IMR-90 (cell line): ENCODE results near the gene ZBTB7B. TPM values are rescaled to one million over a fixed set of nuclear protein-coding genes. Genes with fewer than 3 reads are reported as not detected.

Experiments
- ATAC-seq: fragments of 200-7000 bp; cut with Tn5 transposase; 2 replicates; pipeline ENCODE4 v1.9.1; 2020; ENCODE audit warnings: low read depth, mild to moderate bottlenecking, moderate library complexity
- BruUV-seq: library from RNA; stranded (reverse); fragments of 400-500 nt; replicated peaks from 2 replicates; lab custom pipeline; 2021; lab: Mats Ljungman, UMichigan
- CTCF ChIA-PET: fragments of 300-600 bp; formaldehyde crosslinking; extraction: SDS; loops from one replicate; lab custom pipeline; 2021; ENCODE audit warnings: antibody characterized with exemption; lab: Yijun Ruan, JAX
- POLR2A ChIA-PET: fragments of 300-600 bp; sonication (Branson Sonifier 250); formaldehyde crosslinking; loops from one replicate; lab custom pipeline; 2022; ENCODE audit warnings: antibody characterized with exemption; ENCODE audit not compliant: unreplicated experiment; lab: Charles Lee
- DNase-seq: peaks from one replicate; pipeline ENCODE4 v3.0.0; 2013
- H2AFZ ChIP-seq: replicated peaks from 2 replicates; pipeline ENCODE3; 2013; ENCODE audit warnings: low read length, mild to moderate bottlenecking; ENCODE audit not compliant: poor library complexity
- H2AK5ac ChIP-seq: 2 replicates; pipeline ENCODE4 v1.6.1; 2013; ENCODE audit warnings: low read depth, low read length, inconsistent platforms
- H2AK9ac ChIP-seq: replicated peaks from 2 replicates; pipeline ENCODE3; 2013; ENCODE audit warnings: mild to moderate bottlenecking, low read depth, low read length, moderate library complexity; ENCODE audit not compliant: poor library complexity
- H2BK120ac ChIP-seq: 2 replicates; pipeline ENCODE4 v1.6.1; 2013; ENCODE audit warnings: low read depth, low read length, inconsistent platforms
- H2BK15ac ChIP-seq: 3 replicates; pipeline ENCODE4 v1.6.1; 2013; ENCODE audit warnings: low read depth, low read length, inconsistent platforms
- H2BK20ac ChIP-seq: 2 replicates; pipeline ENCODE4 v1.6.1; 2013; ENCODE audit warnings: low read depth, mild to moderate bottlenecking, inconsistent platforms, low read length, moderate library complexity
- H2BK5ac ChIP-seq: 2 replicates; pipeline ENCODE4 v1.6.1; 2013; ENCODE audit warnings: mild to moderate bottlenecking, low read depth, low read length, inconsistent platforms; ENCODE audit not compliant: poor library complexity, severe bottlenecking
- H3K14ac ChIP-seq: replicated peaks from 2 replicates; pipeline ENCODE4 v1.6.1; 2013; ENCODE audit warnings: low read depth, low read length, inconsistent platforms
- H3K18ac ChIP-seq: 2 replicates; pipeline ENCODE4 v1.6.1; 2013; ENCODE audit warnings: low read depth, low read length, control low read depth
- H3K23ac ChIP-seq: 2 replicates; pipeline ENCODE4 v1.6.1; 2013; ENCODE audit warnings: low read depth, low read length, inconsistent platforms
- H3K27ac ChIP-seq: 2 replicates; pipeline ENCODE4 v1.5.1; 2013; ENCODE audit warnings: mild to moderate bottlenecking, control low read depth, low read length; ENCODE audit not compliant: insufficient read depth
- H3K27me3 ChIP-seq: 2 replicates; pipeline ENCODE4 v1.6.1; 2013; ENCODE audit warnings: low read length; ENCODE audit not compliant: control insufficient read depth, insufficient read depth
- H3K36me3 ChIP-seq: 2 replicates; pipeline ENCODE4 v1.6.1; 2013; ENCODE audit warnings: low read length, mixed read lengths; ENCODE audit not compliant: control insufficient read depth, insufficient read depth
- H3K4ac ChIP-seq: 2 replicates; pipeline ENCODE4 v1.6.1; 2013; ENCODE audit warnings: low read depth, low read length, inconsistent platforms
- H3K4me1 ChIP-seq: 2 replicates; pipeline ENCODE4 v1.6.1; 2013; ENCODE audit warnings: low read length, mixed read lengths; ENCODE audit not compliant: control insufficient read depth, insufficient read depth
- H3K4me2 ChIP-seq: 2 replicates; pipeline ENCODE4 v1.6.1; 2013; ENCODE audit warnings: low read depth, mild to moderate bottlenecking, control low read depth, low read length, moderate library complexity
- H3K4me3 ChIP-seq: 2 replicates; pipeline ENCODE4 v1.5.1; 2013; ENCODE audit warnings: low read depth, mild to moderate bottlenecking, control low read depth, low read length, moderate library complexity; ENCODE audit not compliant: insufficient read depth
- H3K56ac ChIP-seq: 2 replicates; pipeline ENCODE4 v1.6.1; 2013; ENCODE audit warnings: low read length, inconsistent platforms; ENCODE audit not compliant: insufficient read depth; ENCODE audit errors: extremely low read depth
- H3K79me1 ChIP-seq, 2 experiments: 2 replicates each; pipeline ENCODE4 v1.6.1; 2013; ENCODE audit warnings: low read length in 2 of 2, inconsistent platforms in 1 of 2, low read depth in 1 of 2
- H3K9ac ChIP-seq: 2 replicates; pipeline ENCODE4 v1.6.1; 2013; ENCODE audit warnings: low read depth, low read length, control low read depth
- H3K9me1 ChIP-seq: 2 replicates; pipeline ENCODE4 v1.6.1; 2013; ENCODE audit warnings: low read length, inconsistent platforms; ENCODE audit not compliant: insufficient read depth
- H3K9me3 ChIP-seq: 2 replicates; pipeline ENCODE4 v1.6.1; 2013; ENCODE audit warnings: low read length; ENCODE audit not compliant: control insufficient read depth, insufficient read depth
- H4K20me1 ChIP-seq: 2 replicates; pipeline ENCODE4 v1.6.1; 2013; ENCODE audit warnings: low read length, inconsistent platforms; ENCODE audit not compliant: insufficient read depth
- H4K5ac ChIP-seq: 2 replicates; pipeline ENCODE4 v1.6.1; 2013; ENCODE audit warnings: mild to moderate bottlenecking, low read depth, low read length, control low read depth
- H4K8ac ChIP-seq, 2 experiments: 2 replicates each; pipeline ENCODE4 v1.6.1; 2013; ENCODE audit warnings: low read depth in 2 of 2, low read length in 2 of 2, control low read depth in 1 of 2, inconsistent platforms in 1 of 2
- H4K91ac ChIP-seq: 2 replicates; pipeline ENCODE4 v1.6.1; 2013; ENCODE audit warnings: low read depth, low read length, inconsistent platforms; ENCODE audit not compliant: insufficient read depth
- CHD1 ChIP-seq: IDR thresholded peaks from 2 replicates; pipeline ENCODE4 v1.6.1; 2012; ENCODE audit warnings: low read depth, low read length, improper control_type of control experiment
- MAFK ChIP-seq: IDR thresholded peaks from 2 replicates; pipeline ENCODE4 v1.6.1; 2012; ENCODE audit warnings: low read depth, low read length, improper control_type of control experiment
- MXI1 ChIP-seq: IDR thresholded peaks from 2 replicates; pipeline ENCODE4 v1.6.1; 2012; ENCODE audit warnings: low read depth, mild to moderate bottlenecking, low read length, moderate library complexity, borderline replicate concordance
- POLR2A ChIP-seq: IDR thresholded peaks from 2 replicates; pipeline ENCODE4 v1.6.1; 2012; ENCODE audit warnings: mild to moderate bottlenecking, low read depth, low read length
- RFX5 ChIP-seq: IDR thresholded peaks from 2 replicates; pipeline ENCODE4 v1.8.0; 2012; ENCODE audit warnings: low read depth, mild to moderate bottlenecking, low read length, moderate library complexity
- SMC3 ChIP-seq: fragments of 150-350 bp; IDR thresholded peaks from 2 replicates; pipeline ENCODE4 v1.6.1; 2016; ENCODE audit warnings: low read depth, mild to moderate bottlenecking, antibody characterized with exemption, low read length, moderate library complexity
- WGBS, 2 experiments: methylation state at CpG; one replicate each; pipeline versions ENCODE4 v1.1.5 to v1.1.7; 2013; ENCODE audit warnings: missing lambda C conversion rate in 2 of 2; ENCODE audit not compliant: insufficient read length in 1 of 2; ENCODE audit errors: extremely low coverage in 2 of 2; 5-methylcytosine and 5-hydroxymethylcytosine counted together
- dilution Hi-C: fragments of 300-500 bp; cut with HindIII; formaldehyde crosslinking; loops from one replicate; pipeline ENCODE4 v1.14.3; 2018; ENCODE audit warnings: low sequenced_read_pairs; ENCODE audit not compliant: unreplicated experiment
- in situ Hi-C: fragments of 300-500 bp; cut with MboI; formaldehyde crosslinking; loops from 3 replicates; pipeline ENCODE4 v1.14.3; 2019; ENCODE audit warnings: low sequenced_read_pairs, inconsistent platforms, mixed read lengths
- intact Hi-C: fragments of 100-400 bp; cut with micrococcal nuclease; formaldehyde crosslinking; loops from 2 replicates; pipeline ENCODE4 v1.10.0; 2022
- polyA plus RNA-seq, 3 experiments: library from polyadenylated mRNA; depleted of rRNA; stranded (reverse); fragments of >200 nt; gene quantifications; 2 replicates each; pipeline ENCODE4 v1.2.3, GENCODE V29; 2012; ENCODE audit warnings: low replicate concordance in 1 of 3
- total RNA-seq: library from RNA; depleted of rRNA; stranded (reverse); fragments of >200 nt; gene quantifications from 2 replicates; pipeline ENCODE4 v1.2.3, GENCODE V29; 2012
- TF ChIP-seq, protein P1 (sequence below): fragments of 150-350 bp; IDR thresholded peaks from 2 replicates; pipeline ENCODE4 v1.6.1; 2016; ENCODE audit warnings: low read depth, mild to moderate bottlenecking, low read length, moderate library complexity, borderline replicate concordance

Gene ZBTB7B
- total and polyA plus RNA-seq, 2 of the 4 experiments (the other 2 are of a cell fraction): 7.7 to 17.4 TPM

DNA sequence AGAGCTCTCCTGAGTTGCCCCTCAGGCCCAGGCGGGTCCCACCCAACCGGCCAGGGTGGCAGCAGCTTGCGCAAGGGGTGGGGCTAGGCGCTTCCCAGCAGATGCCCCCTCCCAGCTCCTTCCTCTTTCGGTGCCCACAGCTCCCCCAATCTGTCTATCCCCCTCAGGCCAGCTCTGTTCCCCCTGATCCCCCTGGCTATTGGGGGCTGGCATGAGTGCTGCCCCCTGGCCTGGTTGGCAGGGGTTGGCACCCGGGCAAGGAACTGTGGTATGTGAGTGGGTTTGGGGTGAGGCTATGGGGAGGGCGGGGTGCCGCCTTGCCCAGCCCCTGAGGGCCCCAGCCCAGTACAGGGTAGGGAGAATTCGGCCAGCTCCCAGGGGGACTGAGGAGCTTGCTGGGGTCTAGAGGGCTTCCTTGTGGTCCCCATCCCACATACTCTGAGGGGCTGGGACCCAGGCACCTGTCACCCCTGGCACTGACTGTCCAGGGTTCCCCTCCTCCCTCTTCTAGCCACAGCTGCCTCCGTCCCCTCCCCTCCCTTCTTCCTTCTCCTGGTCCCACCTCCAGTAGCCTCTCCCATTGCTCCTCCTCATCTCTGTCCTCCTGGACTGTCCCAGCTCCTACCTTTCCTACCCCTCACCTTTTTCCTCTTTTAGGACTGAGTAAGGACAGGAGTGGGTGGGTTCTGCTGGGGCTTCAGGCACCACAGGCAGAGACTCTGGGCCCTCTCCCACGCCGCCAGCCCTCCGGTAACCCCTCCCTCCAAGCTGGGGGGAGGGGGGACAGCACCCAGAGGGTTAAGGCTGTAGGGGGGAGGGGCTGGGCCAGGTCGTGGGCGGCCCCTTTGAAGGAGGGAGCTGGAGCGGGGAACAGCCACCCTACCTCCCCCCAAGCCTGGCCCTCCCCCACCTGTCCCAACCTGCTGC, 5.7 kb downstream of the ZBTB7B start:
- H2BK5ac ChIP-seq: no peak overlapping the region
- H3K14ac ChIP-seq: no peak overlapping the region
- H3K9me1 ChIP-seq: peaks cover 12% of the 10 kb centered on the region
- POLR2A ChIA-PET: interaction anchor here (0.5 kb wide), 1 partner anchor 37 kb away, joined by 4 read pairs; no protein-coding TSS in a partner anchor
- H4K20me1 ChIP-seq: peaks cover 17% of the 10 kb centered on the region
- CTCF ChIA-PET: no interaction called here
- DNase-seq (no peak), ATAC-seq (no peak)
- H3K4me1 ChIP-seq: peaks cover 15% of the 10 kb centered on the region
- no peaks in the 10 kb centered on the region for H3K27me3 ChIP-seq
- H3K9ac ChIP-seq: no peak overlapping the region
- no peak overlapping the region for H4K91ac ChIP-seq
- no peak overlapping the region for H3K27ac ChIP-seq
- no peak overlapping the region for H2AK9ac ChIP-seq
- no peak overlapping the region for H2BK15ac ChIP-seq
- H2AK5ac ChIP-seq: no peak overlapping the region
- H3K23ac ChIP-seq: no peak overlapping the region
- H2BK120ac ChIP-seq: no peak overlapping the region
- H4K5ac ChIP-seq: no peak overlapping the region
- in situ Hi-C loops: no loop called here
- no peaks in the 10 kb centered on the region for H3K9me3 ChIP-seq
- peaks cover 8 to 59% of the 10 kb centered on the region in 2 experiments for H3K79me1 ChIP-seq
- no TSS peak for BruUV-seq
- peaks cover 2% of the 10 kb centered on the region for H3K36me3 ChIP-seq
- H2AFZ ChIP-seq: no peak overlapping the region
- no peak overlapping the region for H3K4me3 ChIP-seq
- H3K4ac ChIP-seq: no peak overlapping the region
- WGBS, 2 experiments: 100% methylated on average over 1 of the region's 16 CpGs; no CpG with 5 or more reads in 1 of the 2 experiments
- H3K56ac ChIP-seq: no peak overlapping the region
- dilution Hi-C loops: no loop called here
- no peak overlapping the region for H2BK20ac ChIP-seq
- H4K8ac ChIP-seq: no peak overlapping the region
- no peak for TF ChIP-seq RFX5
- no peak for TF ChIP-seq MXI1
- TF ChIP-seq CHD1: no peak
- TF ChIP-seq, protein P1, sequence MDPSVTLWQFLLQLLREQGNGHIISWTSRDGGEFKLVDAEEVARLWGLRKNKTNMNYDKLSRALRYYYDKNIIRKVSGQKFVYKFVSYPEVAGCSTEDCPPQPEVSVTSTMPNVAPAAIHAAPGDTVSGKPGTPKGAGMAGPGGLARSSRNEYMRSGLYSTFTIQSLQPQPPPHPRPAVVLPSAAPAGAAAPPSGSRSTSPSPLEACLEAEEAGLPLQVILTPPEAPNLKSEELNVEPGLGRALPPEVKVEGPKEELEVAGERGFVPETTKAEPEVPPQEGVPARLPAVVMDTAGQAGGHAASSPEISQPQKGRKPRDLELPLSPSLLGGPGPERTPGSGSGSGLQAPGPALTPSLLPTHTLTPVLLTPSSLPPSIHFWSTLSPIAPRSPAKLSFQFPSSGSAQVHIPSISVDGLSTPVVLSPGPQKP: no peak
- TF ChIP-seq POLR2A: no peak
- TF ChIP-seq MAFK: no peak
- no peak for TF ChIP-seq SMC3
- no peak overlapping the region for H3K18ac ChIP-seq
- H3K4me2 ChIP-seq: no peak overlapping the region
- intact Hi-C loops: no loop called here
